Measurements from ENCODE around the gene RAB43.
"Not testable (repeated sequence)": the region's sequence is repeated elsewhere in the genome, so short reads cannot be mapped to it uniquely, and the experiment has no call there.

RAB43 gene

GRCh38 chr3:129121792-129122411 lies at the start of gene RAB43:
RAB43 (minus strand) TSS chr3:129121804; CDS start chr3:129121489, 315 bp downstream.
- peak; percentile 84 to 90 for DNase-seq

- DNase-seq, result no peak
Observed at GRCh38 chr3:129166579-129167332, 45.2 kb upstream of the RAB43 start.

GRCh38 chr3:129165594-129165993 lies 44.0 kb upstream of the RAB43 start:
- DNase-seq, result not testable (repeated sequence)

GRCh38 chr3:129164500-129164899 lies 42.9 kb upstream of the RAB43 start:
- no peak for DNase-seq

- no peak for DNase-seq
Observed at GRCh38 chr3:129162729-129163579, 41.4 kb upstream of the RAB43 start.

GRCh38 chr3:129161860-129162271 lies 40.3 kb upstream of the RAB43 start:
- DNase-seq, result no peak

GRCh38 chr3:129160891-129161859 lies 39.6 kb upstream of the RAB43 start, which contains the start of gene ISY1:
ISY1 (minus strand) TSS chr3:129161063; CDS start chr3:129160975, 88 bp downstream.
- DNase-seq, result peak; percentile 82 to 85

GRCh38 chr3:129144786-129145185 lies 23.2 kb upstream of the RAB43 start:
- DNase-seq, result no peak

- not testable (repeated sequence) for DNase-seq
Observed at GRCh38 chr3:129141011-129141410, 19.4 kb upstream of the RAB43 start.

GRCh38 chr3:129139911-129140310 lies 18.3 kb upstream of the RAB43 start:
- DNase-seq, result no peak

GRCh38 chr3:129136275-129136674 lies 14.7 kb upstream of the RAB43 start:
- DNase-seq, result not testable (repeated sequence)

GRCh38 chr3:129132097-129132866 lies 10.7 kb upstream of the RAB43 start:
- DNase-seq, result no peak

GRCh38 chr3:129131465-129132088 lies 10.0 kb upstream of the RAB43 start:
- DNase-seq, result no peak

- DNase-seq, result no peak
Observed at GRCh38 chr3:129130291-129130813, 8.7 kb upstream of the RAB43 start.

GRCh38 chr3:129128357-129129155 lies 7.0 kb upstream of the RAB43 start:
- no peak for DNase-seq

GRCh38 chr3:129126726-129127280 lies 5.2 kb upstream of the RAB43 start:
- no peak for DNase-seq

GRCh38 chr3:129123314-129124060 lies 1.9 kb upstream of the RAB43 start:
- no peak for DNase-seq

GRCh38 chr3:129122412-129123011 lies 908 bp upstream of the RAB43 start:
- no peak for DNase-seq
